A549 (cell line): Measurements from ENCODE around the gene CX3CL1. TPM values are rescaled to one million over a fixed set of nuclear protein-coding genes. Genes with fewer than 3 reads are reported as not detected.

ENCODE experiments used
- ATAC-seq, 2 experiments: fragments of 200-7000 bp in 1 of 2; fragments of >200 bp in 1 of 2; cut with Nextera tagmentation in 1 of 2; cut with Tn5 transposase in 1 of 2; 3 replicates each; pipeline versions ENCODE4 v1.8.0 to v1.9.1; 2018 to 2020; ENCODE audit warnings: mild to moderate bottlenecking in 1 of 2, moderate library complexity in 1 of 2
- CTCF ChIA-PET: fragments of 300-600 bp; sonication (Branson Sonifier 250); formaldehyde crosslinking; extraction: SDS; loops from one replicate; lab custom pipeline; 2021; ENCODE audit warnings: antibody characterized with exemption, inconsistent platforms; lab: Yijun Ruan, JAX
- POLR2A ChIA-PET: fragments of 350-600 bp; formaldehyde crosslinking; extraction: SDS; loops from one replicate; lab custom pipeline; 2021; ENCODE audit warnings: antibody characterized with exemption, inconsistent platforms; lab: Yijun Ruan, JAX
- DNase-seq, 2 experiments: peaks; one replicate each; pipeline versions ENCODE4 v3.0.0 to v3.0.0-alpha.2; 2011 to 2016; ENCODE audit warnings: low read depth in 1 of 2, low spot score in 1 of 2
- FAIRE-seq: peaks from 2 replicates; lab custom pipeline; 2011; peaks lifted over from hg19 to GRCh38; lab: Jason Lieb, UNC
- H3K27ac ChIP-seq, 2 experiments: fragments of >200 bp; sonication (Bioruptor Twin); formaldehyde crosslinking; 3 replicates each; pipeline ENCODE4 v1.5.1; 2016 to 2017
- H3K4me1 ChIP-seq: fragments of >200 bp; sonication (Bioruptor Twin); formaldehyde crosslinking; 3 replicates; pipeline ENCODE4 v1.6.1; 2016
- H3K4me2 ChIP-seq: fragments of >200 bp; sonication (Bioruptor Twin); formaldehyde crosslinking; 3 replicates; pipeline ENCODE4 v1.6.1; 2016
- H3K4me3 ChIP-seq: fragments of >200 bp; sonication (Bioruptor Twin); formaldehyde crosslinking; 3 replicates; pipeline ENCODE4 v1.5.1; 2016
- H3K9me3 ChIP-seq: fragments of >200 bp; sonication (Bioruptor Twin); formaldehyde crosslinking; 3 replicates; pipeline ENCODE4 v1.6.1; 2016
- BCL3 ChIP-seq: fragments of >200 bp; sonication (Bioruptor Twin); formaldehyde crosslinking; IDR thresholded peaks from 3 replicates; pipeline ENCODE4 v1.6.1; 2016
- BHLHE40 ChIP-seq: IDR thresholded peaks from 2 replicates; pipeline ENCODE4 v1.6.1; 2012; ENCODE audit warnings: low read depth, low read length, inconsistent platforms
- EHMT2 ChIP-seq: fragments of 200-600 bp; sonication (generic); IDR thresholded peaks from 2 replicates; pipeline ENCODE4 v1.6.1; 2016; ENCODE audit warnings: antibody characterized with exemption, low read depth, mild to moderate bottlenecking, moderate library complexity
- ESRRA ChIP-seq: fragments of 150-350 bp; IDR thresholded peaks from 2 replicates; pipeline ENCODE4 v1.6.1; 2014; ENCODE audit warnings: mild to moderate bottlenecking, low read length, borderline replicate concordance
- FOSB ChIP-seq: fragments of 250-450 bp; sonication (Bioruptor Pico); IDR thresholded peaks from 2 replicates; pipeline ENCODE4 v1.5.0; 2020; ENCODE audit warnings: mild to moderate bottlenecking, moderate library complexity
- FOSL2 ChIP-seq, 2 experiments: fragments of 450-650 bp in 1 of 2; fragments of >200 bp in 1 of 2; sonication (Bioruptor Twin) in 1 of 2; formaldehyde crosslinking; IDR thresholded peaks; 2 replicates each; pipeline versions ENCODE4 v1.5.0 to v1.6.1; 2016 to 2020; ENCODE audit warnings: mild to moderate bottlenecking in 1 of 2, moderate library complexity in 1 of 2
- FOXS1 ChIP-seq: fragments of 250-450 bp; sonication (Bioruptor Pico); IDR thresholded peaks from 2 replicates; pipeline ENCODE4 v1.5.0; 2020; ENCODE audit warnings: mild to moderate bottlenecking, moderate library complexity
- JUNB ChIP-seq: fragments of >200 bp; sonication (Bioruptor Twin); formaldehyde crosslinking; IDR thresholded peaks from 2 replicates; pipeline ENCODE4 v1.6.1; 2016
- KDM5A ChIP-seq: fragments of 200-600 bp; sonication (generic); IDR thresholded peaks from 2 replicates; pipeline ENCODE4 v1.6.1; 2016; ENCODE audit warnings: antibody characterized with exemption, mild to moderate bottlenecking
- MAX ChIP-seq: IDR thresholded peaks from 2 replicates; pipeline ENCODE4 v1.6.1; 2012
- NFE2L2 ChIP-seq: fragments of 150-350 bp; conservative IDR thresholded peaks from 2 replicates; pipeline ENCODE4 v1.6.1; 2014; ENCODE audit warnings: low read length
- NR3C1 ChIP-seq: fragments of >200 bp; sonication (Bioruptor Twin); formaldehyde crosslinking; IDR thresholded peaks from 3 replicates; pipeline ENCODE4 v1.6.1; 2017
- POLR2AphosphoS2 ChIP-seq: conservative IDR thresholded peaks from 2 replicates; pipeline ENCODE4 v1.6.1; 2012; ENCODE audit warnings: low read length, improper control_type of control experiment, inconsistent platforms
- RARB ChIP-seq: fragments of 250-450 bp; sonication (Bioruptor Pico); IDR thresholded peaks from 2 replicates; pipeline ENCODE4 v1.8.0; 2021; ENCODE audit warnings: mild to moderate bottlenecking, moderate library complexity
- RFX5 ChIP-seq: fragments of 450-650 bp; IDR thresholded peaks from 2 replicates; pipeline ENCODE4 v1.7.1; 2014; ENCODE audit warnings: antibody characterized with exemption, mild to moderate bottlenecking, moderate library complexity
- RNF2 ChIP-seq: fragments of 200-600 bp; sonication (generic); IDR thresholded peaks from 2 replicates; pipeline ENCODE4 v1.6.1; 2016; ENCODE audit warnings: low read depth, mild to moderate bottlenecking, antibody characterized with exemption, moderate library complexity, borderline replicate concordance
- TFCP2L1 ChIP-seq: fragments of 250-450 bp; sonication (Bioruptor Pico); IDR thresholded peaks from 2 replicates; pipeline ENCODE4 v1.5.0; 2021; ENCODE audit warnings: mild to moderate bottlenecking
- USF2 ChIP-seq: fragments of 450-650 bp; IDR thresholded peaks from 2 replicates; pipeline ENCODE4 v1.6.1; 2014; ENCODE audit warnings: antibody characterized with exemption
- ZC3H11A ChIP-seq: fragments of 450-650 bp; IDR thresholded peaks from 2 replicates; pipeline ENCODE4 v1.6.1; 2014; ENCODE audit warnings: antibody characterized with exemption, mild to moderate bottlenecking
- ZSCAN20 ChIP-seq: fragments of 250-450 bp; sonication (Bioruptor Pico); IDR thresholded peaks from 2 replicates; pipeline ENCODE4 v1.8.0; 2022; ENCODE audit warnings: mild to moderate bottlenecking, moderate library complexity
- WGBS: methylation state at CpG from one replicate; pipeline ENCODE4 v1.1.6; 2017; ENCODE audit errors: missing lambda C conversion rate; 5-methylcytosine and 5-hydroxymethylcytosine counted together
- polyA plus RNA-seq, 4 experiments: library from polyadenylated mRNA; depleted of rRNA in 3 of 4; stranded (reverse); fragments of >200 nt; fragmentation: RNase III in 1 of 4; extraction: RNeasy Plus Mini Kit Qiagen cat#74134 plus additional on column Dnase treatment in 1 of 4; gene quantifications; 2 replicates in 3 of 4; 3 replicates in 1 of 4; pipeline ENCODE4 v1.2.3, GENCODE V29; 2011 to 2017
- TF ChIP-seq, protein P1 (sequence below): fragments of 200-600 bp; sonication (generic); IDR thresholded peaks from 2 replicates; pipeline ENCODE4 v1.6.1; 2016; ENCODE audit warnings: antibody characterized with exemption, mild to moderate bottlenecking, moderate library complexity
- TF ChIP-seq, protein P2 (sequence below): fragments of 150-350 bp; IDR thresholded peaks from 2 replicates; pipeline ENCODE4 v1.6.1; 2014; ENCODE audit warnings: low read depth, mild to moderate bottlenecking, low read length

CX3CL1 gene
- polyA plus RNA-seq, 2 of the 4 experiments (the other 2 are of a cell fraction), result 0.08 to 0.10 TPM

DNA sequence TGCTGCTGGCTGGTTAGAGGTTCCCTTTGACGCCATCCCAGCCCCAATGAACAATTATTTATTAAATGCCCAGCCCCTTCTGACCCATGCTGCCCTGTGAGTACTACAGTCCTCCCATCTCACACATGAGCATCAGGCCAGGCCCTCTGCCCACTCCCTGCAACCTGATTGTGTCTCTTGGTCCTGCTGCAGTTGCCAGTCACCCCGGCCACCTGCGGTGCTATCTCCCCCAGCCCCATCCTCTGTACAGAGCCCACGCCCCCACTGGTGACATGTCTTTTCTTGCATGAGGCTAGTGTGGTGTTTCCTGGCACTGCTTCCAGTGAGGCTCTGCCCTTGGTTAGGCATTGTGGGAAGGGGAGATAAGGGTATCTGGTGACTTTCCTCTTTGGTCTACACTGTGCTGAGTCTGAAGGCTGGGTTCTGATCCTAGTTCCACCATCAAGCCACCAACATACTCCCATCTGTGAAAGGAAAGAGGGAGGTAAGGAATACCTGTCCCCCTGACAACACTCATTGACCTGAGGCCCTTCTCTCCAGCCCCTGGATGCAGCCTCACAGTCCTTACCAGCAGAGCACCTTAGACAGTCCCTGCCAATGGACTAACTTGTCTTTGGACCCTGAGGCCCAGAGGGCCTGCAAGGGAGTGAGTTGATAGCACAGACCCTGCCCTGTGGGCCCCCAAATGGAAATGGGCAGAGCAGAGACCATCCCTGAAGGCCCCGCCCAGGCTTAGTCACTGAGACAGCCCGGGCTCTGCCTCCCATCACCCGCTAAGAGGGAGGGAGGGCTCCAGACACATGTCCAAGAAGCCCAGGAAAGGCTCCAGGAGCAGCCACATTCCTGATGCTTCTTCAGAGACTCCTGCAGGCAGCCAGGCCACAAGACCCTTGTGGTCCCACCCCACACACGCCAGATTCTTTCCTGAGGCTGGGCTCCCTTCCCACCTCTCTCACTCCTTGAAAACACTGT, 11.3 kb downstream of the CX3CL1 start:
- ATAC-seq (peak; percentile 23 to 54; a peak in 4 of 6 replicates), DNase-seq (no peak), FAIRE-seq (no peak)
- peaks cover 46% of the 10 kb centered on the region for H3K4me1 ChIP-seq
- H3K27ac ChIP-seq, result peak overlapping the region; percentile 34 to 83; a peak in 4 of 6 replicates
- H3K4me2 ChIP-seq, result peak overlapping the region; percentile 23; the same call in 2 of the 3 replicates
- ChIA-PET CTCF (interaction anchor here (0.6 to 1.4 kb wide), 4 partner anchors 8 to 33 kb away, joined by 3 to 5 read pairs (median 3); no protein-coding TSS in a partner anchor), POLR2A (no interaction called here)
- TF ChIP-seq JUNB (no peak), POLR2AphosphoS2 (no peak), EHMT2 (no peak), NR3C1 (no peak), MAX (no peak), ZSCAN20 (no peak), TFCP2L1 (CRISPR knock-in tag) (no peak), RARB (CRISPR knock-in tag) (no peak), FOSB (CRISPR knock-in tag) (no peak), USF2 (no peak), FOSL2 (IDR thresholded peaks at IDR 0.05) (no peak), FOSL2 (CRISPR knock-in tag; IDR thresholded peaks at IDR 0.05) (no peak)
- TF ChIP-seq, protein P1, sequence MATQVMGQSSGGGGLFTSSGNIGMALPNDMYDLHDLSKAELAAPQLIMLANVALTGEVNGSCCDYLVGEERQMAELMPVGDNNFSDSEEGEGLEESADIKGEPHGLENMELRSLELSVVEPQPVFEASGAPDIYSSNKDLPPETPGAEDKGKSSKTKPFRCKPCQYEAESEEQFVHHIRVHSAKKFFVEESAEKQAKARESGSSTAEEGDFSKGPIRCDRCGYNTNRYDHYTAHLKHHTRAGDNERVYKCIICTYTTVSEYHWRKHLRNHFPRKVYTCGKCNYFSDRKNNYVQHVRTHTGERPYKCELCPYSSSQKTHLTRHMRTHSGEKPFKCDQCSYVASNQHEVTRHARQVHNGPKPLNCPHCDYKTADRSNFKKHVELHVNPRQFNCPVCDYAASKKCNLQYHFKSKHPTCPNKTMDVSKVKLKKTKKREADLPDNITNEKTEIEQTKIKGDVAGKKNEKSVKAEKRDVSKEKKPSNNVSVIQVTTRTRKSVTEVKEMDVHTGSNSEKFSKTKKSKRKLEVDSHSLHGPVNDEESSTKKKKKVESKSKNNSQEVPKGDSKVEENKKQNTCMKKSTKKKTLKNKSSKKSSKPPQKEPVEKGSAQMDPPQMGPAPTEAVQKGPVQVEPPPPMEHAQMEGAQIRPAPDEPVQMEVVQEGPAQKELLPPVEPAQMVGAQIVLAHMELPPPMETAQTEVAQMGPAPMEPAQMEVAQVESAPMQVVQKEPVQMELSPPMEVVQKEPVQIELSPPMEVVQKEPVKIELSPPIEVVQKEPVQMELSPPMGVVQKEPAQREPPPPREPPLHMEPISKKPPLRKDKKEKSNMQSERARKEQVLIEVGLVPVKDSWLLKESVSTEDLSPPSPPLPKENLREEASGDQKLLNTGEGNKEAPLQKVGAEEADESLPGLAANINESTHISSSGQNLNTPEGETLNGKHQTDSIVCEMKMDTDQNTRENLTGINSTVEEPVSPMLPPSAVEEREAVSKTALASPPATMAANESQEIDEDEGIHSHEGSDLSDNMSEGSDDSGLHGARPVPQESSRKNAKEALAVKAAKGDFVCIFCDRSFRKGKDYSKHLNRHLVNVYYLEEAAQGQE, result no peak
- WGBS, result 47% methylated on average over 5 of the region's 8 CpGs
- H3K4me3 ChIP-seq, result no peak overlapping the region
- no peaks in the 10 kb centered on the region for H3K9me3 ChIP-seq

- no peak for DNase-seq
- no peak overlapping the region for H3K4me3 ChIP-seq
- H3K4me2 ChIP-seq, result peak overlapping the region; percentile 23; the same call in 2 of the 3 replicates
- WGBS, result 74% methylated on average over 11 of the region's 11 CpGs
- no peaks in the 10 kb centered on the region for H3K9me3 ChIP-seq
- peak overlapping the region; percentile 34 to 83; a peak in 4 of 6 replicates for H3K27ac ChIP-seq
- CTCF ChIA-PET, result interaction anchor here (1.6 kb wide), 1 partner anchor 33 kb away, joined by 6 read pairs; no protein-coding TSS in a partner anchor
- FAIRE-seq, result no peak
- no peak for ATAC-seq
- POLR2A ChIA-PET, result no interaction called here
- peaks cover 41% of the 10 kb centered on the region for H3K4me1 ChIP-seq
- TF ChIP-seq NR3C1, result no peak
- no peak for TF ChIP-seq JUNB
- TF ChIP-seq ESRRA, result no peak
- no peak for TF ChIP-seq NFE2L2
- TF ChIP-seq EHMT2, result no peak
- TF ChIP-seq FOXS1, result no peak
- TF ChIP-seq BCL3, result no peak
- no peak for TF ChIP-seq RNF2
- TF ChIP-seq, protein P2, sequence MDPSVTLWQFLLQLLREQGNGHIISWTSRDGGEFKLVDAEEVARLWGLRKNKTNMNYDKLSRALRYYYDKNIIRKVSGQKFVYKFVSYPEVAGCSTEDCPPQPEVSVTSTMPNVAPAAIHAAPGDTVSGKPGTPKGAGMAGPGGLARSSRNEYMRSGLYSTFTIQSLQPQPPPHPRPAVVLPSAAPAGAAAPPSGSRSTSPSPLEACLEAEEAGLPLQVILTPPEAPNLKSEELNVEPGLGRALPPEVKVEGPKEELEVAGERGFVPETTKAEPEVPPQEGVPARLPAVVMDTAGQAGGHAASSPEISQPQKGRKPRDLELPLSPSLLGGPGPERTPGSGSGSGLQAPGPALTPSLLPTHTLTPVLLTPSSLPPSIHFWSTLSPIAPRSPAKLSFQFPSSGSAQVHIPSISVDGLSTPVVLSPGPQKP, result no peak
- no peak for TF ChIP-seq RFX5
- TF ChIP-seq, protein P1, result no peak
- TF ChIP-seq ZC3H11A, result no peak
- TF ChIP-seq KDM5A, result no peak
- no peak for TF ChIP-seq BHLHE40
Observed at GRCh38 chr16:57384248-57385070, 12.2 kb downstream of the CX3CL1 start.
